ENCODE measurements around the gene SLIT3. TPM values are rescaled to one million over a fixed set of nuclear protein-coding genes. Genes with fewer than 3 reads are reported as not detected.

The SLIT3 gene
- total RNA-seq, 1 experiment from 2014 or later = 0.92 TPM

DNA sequence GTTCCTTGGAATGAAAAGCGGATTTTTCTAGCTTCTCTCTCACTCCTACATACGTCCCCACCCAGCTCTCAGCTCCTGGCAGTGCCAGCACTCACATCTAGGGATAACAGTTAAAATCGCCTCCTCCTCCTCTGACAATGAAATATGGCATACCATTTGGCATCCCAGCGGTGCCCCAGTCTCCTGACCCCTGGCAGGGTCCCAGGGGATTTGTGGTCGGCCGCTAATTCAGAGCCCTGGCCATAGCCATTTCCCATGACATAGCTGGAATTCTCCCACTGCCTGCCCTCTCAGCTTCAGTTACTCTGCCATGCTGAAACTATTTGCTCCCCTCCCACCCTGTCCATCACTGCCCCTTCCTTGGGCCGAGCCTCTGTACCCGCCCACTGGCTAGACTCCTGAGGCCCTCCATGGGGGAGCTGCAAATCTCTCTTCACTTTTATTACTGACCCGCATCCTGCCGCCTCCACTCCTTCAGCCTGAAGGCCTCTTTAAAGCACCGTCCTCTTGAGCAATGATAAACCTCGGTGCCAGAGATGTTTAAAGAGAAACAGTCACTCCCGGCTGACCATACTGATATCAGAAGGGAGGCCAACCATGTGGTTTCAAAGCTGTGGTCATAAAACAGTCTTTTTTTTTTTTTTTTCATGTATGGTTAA is 139.8 kb downstream of the SLIT3 start:
- no peak overlapping the region for H4K91ac ChIP-seq (ENCODE audit: insufficient read length, low read depth, low read length)
- H3K27ac ChIP-seq (ENCODE audit: insufficient read length, low read depth, low read length) = no peak overlapping the region
- no peaks in the 10 kb centered on the region for H3K23me2 ChIP-seq (ENCODE audit: insufficient read length, low read depth, low read length, poor library complexity, severe bottlenecking)
- no peak overlapping the region for H4K5ac ChIP-seq (ENCODE audit: insufficient read length, low read depth, low read length)
- H4K20me1 ChIP-seq (ENCODE audit: control insufficient read depth, insufficient read depth, insufficient read length) = no peaks in the 10 kb centered on the region
- no peak overlapping the region for H3T11ph ChIP-seq (ENCODE audit: low read length)
- no peak overlapping the region for H3K14ac ChIP-seq (ENCODE audit: insufficient read depth, low read length)
- H3K27ac Mint-ChIP-seq = peak overlapping the region in 1 of 3 experiments; percentile 94; a peak in 2 of 7 replicates
- no peaks in the 10 kb centered on the region for H3K79me2 ChIP-seq (ENCODE audit: insufficient read depth, low read length)
- H2BK12ac ChIP-seq (ENCODE audit: insufficient read length, low read depth, low read length) = no peak overlapping the region
- H3K4me1 ChIP-seq (ENCODE audit: insufficient read depth, low read length) = no peaks in the 10 kb centered on the region; the same call in 1 of the 2 replicates
- H3K4me2 ChIP-seq (ENCODE audit: insufficient read depth, insufficient read length, low read length) = no peak overlapping the region
- H3K4ac ChIP-seq (ENCODE audit: low read depth, low read length) = no peak overlapping the region
- peak; percentile 64 for DNase-seq
- no peaks in the 10 kb centered on the region for H3K27me3 ChIP-seq (ENCODE audit: insufficient read depth, low read length)
- H3K4me3 Mint-ChIP-seq = no peak overlapping the region; a peak in 1 of 5 replicates
- H3K9ac ChIP-seq (ENCODE audit: extremely low read depth, insufficient read length, low read length) = no peak overlapping the region
- no peaks in the 10 kb centered on the region for H3K79me1 ChIP-seq (ENCODE audit: insufficient read depth, low read depth, low read length, poor library complexity, severe bottlenecking)
- H3K56ac ChIP-seq (ENCODE audit: insufficient read length, low read depth, low read length) = no peak overlapping the region
- no peak overlapping the region for H2BK20ac ChIP-seq (ENCODE audit: low read depth, low read length, poor library complexity, severe bottlenecking)
- no peak overlapping the region for H2AFZ ChIP-seq (ENCODE audit: low read length)
- peaks cover 30 to 34% of the 10 kb centered on the region in 2 experiments for H3K4me1 Mint-ChIP-seq
- no peak overlapping the region for H4K8ac ChIP-seq (replicated peaks; ENCODE audit: insufficient read length, low read depth, low read length)
- H3K23ac ChIP-seq (ENCODE audit: insufficient read length, low read depth, low read length) = no peak overlapping the region
- TF ChIP-seq, protein P1, sequence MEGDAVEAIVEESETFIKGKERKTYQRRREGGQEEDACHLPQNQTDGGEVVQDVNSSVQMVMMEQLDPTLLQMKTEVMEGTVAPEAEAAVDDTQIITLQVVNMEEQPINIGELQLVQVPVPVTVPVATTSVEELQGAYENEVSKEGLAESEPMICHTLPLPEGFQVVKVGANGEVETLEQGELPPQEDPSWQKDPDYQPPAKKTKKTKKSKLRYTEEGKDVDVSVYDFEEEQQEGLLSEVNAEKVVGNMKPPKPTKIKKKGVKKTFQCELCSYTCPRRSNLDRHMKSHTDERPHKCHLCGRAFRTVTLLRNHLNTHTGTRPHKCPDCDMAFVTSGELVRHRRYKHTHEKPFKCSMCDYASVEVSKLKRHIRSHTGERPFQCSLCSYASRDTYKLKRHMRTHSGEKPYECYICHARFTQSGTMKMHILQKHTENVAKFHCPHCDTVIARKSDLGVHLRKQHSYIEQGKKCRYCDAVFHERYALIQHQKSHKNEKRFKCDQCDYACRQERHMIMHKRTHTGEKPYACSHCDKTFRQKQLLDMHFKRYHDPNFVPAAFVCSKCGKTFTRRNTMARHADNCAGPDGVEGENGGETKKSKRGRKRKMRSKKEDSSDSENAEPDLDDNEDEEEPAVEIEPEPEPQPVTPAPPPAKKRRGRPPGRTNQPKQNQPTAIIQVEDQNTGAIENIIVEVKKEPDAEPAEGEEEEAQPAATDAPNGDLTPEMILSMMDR (conservative IDR thresholded peaks at IDR 0.05) = no peak
- H2BK15ac ChIP-seq (ENCODE audit: low read depth, low read length) = no peak overlapping the region
- no peak overlapping the region for H2AK5ac ChIP-seq (ENCODE audit: insufficient read length, low read length)
- peaks cover 16% of the 10 kb centered on the region for H3K27me3 Mint-ChIP-seq (ENCODE audit: low read depth)
- no peak overlapping the region for H3K18ac ChIP-seq (ENCODE audit: insufficient read length, low read depth, low read length)
- H2BK120ac ChIP-seq (ENCODE audit: low read depth, low read length, poor library complexity, severe bottlenecking) = no peak overlapping the region
- H3K9me3 Mint-ChIP-seq = peaks cover 27 to 28% of the 10 kb centered on the region in 2 experiments
- no peaks in the 10 kb centered on the region for H3K9me3 ChIP-seq (ENCODE audit: control insufficient read depth, low read depth, low read length)
- WGBS (ENCODE audit: extremely low coverage, insufficient read length, low lambda C conversion rate) = no CpG with 5 or more reads among the region's 13 CpGs
- no peak overlapping the region for H2BK5ac ChIP-seq (ENCODE audit: insufficient read length, low read length)
- H3K36me3 Mint-ChIP-seq (ENCODE audit: insufficient read depth in 1 of 3, low read depth in 3 of 3) = peaks cover 1 to 35% (median 12%) of the 10 kb centered on the region in 3 experiments; a peak in 6 of 7 replicates
